CD4-positive, alpha-beta T cell treated with Interleukin-2 at 100 ng/mL for 4 hours (primary cell): ENCODE data around the gene WDR19.

Source experiments
- DNase-seq: peaks from one replicate; pipeline ENCODE4 v3.0.0-alpha.2; 2020; ENCODE audit warnings: low spot score

WDR19 gene

GRCh38 chr4:39303871-39304270 is 121.5 kb downstream of the WDR19 start:
- no peak for DNase-seq

- DNase-seq: no peak
These were observed 122.3 kb downstream of the WDR19 start for GRCh38 chr4:39304651-39305050.

DNA sequence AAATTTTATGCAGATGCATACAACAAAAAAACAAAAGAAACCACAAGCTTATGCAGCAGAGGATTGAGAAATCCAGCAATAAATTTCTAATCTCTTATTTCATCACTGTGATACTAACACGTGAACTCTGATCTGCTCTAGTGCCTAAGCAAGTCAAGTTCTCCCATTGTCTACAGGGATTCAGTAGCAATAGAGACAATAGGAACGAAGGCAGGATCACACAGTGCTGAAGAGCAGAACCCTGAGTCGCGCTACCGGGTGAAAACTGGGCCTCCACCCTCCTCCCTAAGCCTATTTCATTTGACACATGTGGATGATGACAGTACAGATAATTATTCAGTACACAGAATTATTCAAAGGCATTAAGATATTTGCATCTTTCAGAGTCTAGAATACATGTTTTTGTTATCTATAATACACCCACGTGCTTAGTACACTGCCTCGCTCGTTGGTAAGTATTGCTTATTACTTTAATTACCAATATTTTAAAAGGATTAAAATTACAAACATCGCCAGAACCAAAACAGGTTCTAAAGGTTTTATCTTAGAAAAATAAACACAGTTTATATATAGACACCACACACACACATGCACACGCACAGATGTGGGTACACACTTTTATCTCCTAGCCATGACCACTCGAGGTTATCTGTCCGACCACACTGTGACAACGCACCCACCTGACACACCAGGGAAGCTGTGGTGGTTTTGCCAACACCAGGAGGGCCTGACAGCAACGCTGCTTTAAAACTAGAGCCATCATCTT is 123.8 kb downstream of the WDR19 start:
- no peak for DNase-seq

DNA sequence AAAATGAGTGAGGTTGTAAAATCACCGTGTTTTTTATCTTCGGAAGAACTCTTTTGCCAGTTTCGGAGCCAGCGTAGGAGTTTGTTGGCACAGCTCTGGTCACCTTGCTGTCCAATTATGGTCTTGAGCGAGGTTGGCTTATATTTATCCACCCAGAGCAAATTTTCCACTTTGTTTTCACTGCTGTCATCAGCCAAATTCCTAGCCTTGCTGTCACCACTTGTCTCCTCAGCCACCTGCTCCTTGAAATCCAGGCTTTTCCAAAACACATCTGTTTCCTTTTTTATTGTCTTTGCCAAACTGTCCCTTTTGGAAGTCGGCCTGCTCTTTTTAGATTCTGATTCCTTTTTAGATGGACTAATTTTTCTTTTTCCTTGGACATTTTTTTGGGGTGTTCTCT is 126.3 kb downstream of the WDR19 start:
- no peak for DNase-seq

DNA sequence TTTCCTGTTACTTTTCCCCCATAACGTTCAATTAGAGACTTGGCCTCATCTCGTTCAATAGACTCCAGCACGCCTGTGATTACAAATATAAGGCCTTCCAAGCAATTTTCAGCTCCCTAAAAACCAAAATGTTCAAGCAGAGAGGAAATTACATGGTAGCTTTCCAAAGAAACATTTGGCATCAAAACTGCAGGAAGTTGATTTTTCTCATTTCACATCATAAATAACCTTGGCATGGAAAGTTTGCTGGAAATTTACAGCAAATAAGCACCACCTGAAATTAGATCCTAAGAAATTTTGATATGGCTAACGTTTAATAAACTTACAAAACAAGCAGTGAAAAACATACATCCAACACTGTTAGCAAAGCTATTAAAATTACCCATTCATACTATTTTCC is 130.5 kb downstream of the WDR19 start:
- no peak for DNase-seq

GRCh38 chr4:39319676-39320075 is 137.3 kb downstream of the WDR19 start:
- DNase-seq: no peak

DNA sequence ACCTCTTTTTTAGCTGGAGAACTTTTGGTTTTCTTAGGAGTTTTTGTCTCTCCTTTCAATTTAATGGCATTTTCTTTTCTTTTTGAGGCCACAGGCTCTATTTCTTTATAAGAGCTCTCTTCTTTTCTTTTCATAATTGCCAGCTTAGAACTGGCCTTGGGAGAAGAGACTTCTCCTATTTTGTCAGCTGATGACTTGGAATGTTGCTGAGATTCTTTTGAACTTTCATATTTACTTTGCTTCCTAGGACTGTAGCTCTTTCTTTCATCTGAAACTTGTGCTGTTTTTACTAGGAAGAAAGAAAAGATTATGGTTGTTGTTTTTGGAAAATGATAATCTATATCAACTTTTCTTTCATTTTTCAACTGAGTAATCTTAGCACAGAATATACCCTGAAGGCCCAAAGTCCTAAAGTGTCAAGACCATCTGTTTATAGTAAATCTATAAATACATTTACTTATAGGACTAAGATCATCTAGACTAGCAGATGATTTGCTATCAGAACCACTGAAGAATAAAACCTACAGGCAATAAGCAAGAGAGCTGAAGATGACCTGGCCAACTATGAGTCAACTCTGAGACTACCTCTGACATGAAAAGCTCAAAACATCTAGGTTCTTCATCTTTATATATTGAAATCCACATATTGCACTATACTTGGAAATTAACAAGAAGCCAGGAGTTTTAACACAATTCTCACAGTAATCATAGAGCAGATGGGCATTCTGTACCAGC is 138.2 kb downstream of the WDR19 start:
- no peak for DNase-seq

GRCh38 chr4:39323821-39324220 is 141.5 kb downstream of the WDR19 start:
- DNase-seq: no peak

- no peak for DNase-seq
These were observed 142.1 kb downstream of the WDR19 start for GRCh38 chr4:39324446-39324845.

- DNase-seq: no peak
These were observed 142.7 kb downstream of the WDR19 start for GRCh38 chr4:39324897-39325613.

- DNase-seq: no peak
These were observed 144.2 kb downstream of the WDR19 start for GRCh38 chr4:39326468-39326977.

DNA sequence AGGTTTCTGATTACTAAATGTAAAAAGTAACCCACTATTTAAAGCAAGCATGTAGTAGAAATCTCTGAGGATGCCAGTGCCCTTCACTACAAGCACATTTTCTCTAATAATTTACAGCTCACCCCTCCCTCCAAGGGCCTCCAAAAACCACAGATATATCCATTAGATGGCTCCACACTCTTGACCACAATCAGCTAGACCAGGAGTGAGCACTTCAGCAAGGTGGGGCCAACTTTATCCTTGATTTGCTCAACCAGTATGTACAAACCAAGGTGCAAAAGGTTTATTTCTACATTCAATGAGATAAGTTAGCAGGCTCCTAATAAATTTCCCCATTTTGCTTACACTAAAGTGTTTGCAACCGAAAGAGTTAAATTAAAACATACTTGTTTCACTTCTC is 148.0 kb downstream of the WDR19 start:
- DNase-seq: no peak

GRCh38 chr4:39331191-39331590 is 148.9 kb downstream of the WDR19 start:
- no peak for DNase-seq
